HAP-1 (cell line): ENCODE results near the gene NGEF.

Experiments used
- DNase-seq, 2 experiments: peaks; one replicate each; pipeline ENCODE4 v3.0.0-alpha.2; 2016 to 2020; ENCODE audit warnings: low spot score in 2 of 2
- H3K27me3 ChIP-seq: fragments of 250-450 bp; sonication (Bioruptor Pico); 2 replicates; pipeline ENCODE4 v1.5.1; 2020; ENCODE audit warnings: low read depth, mild to moderate bottlenecking, moderate library complexity
- H3K36me3 ChIP-seq: fragments of 250-450 bp; sonication (Bioruptor Pico); replicated peaks from 2 replicates; pipeline ENCODE4 v1.5.1; 2020; ENCODE audit warnings: mild to moderate bottlenecking
- H3K4me1 ChIP-seq: fragments of 250-450 bp; sonication (Bioruptor Pico); 2 replicates; pipeline ENCODE4 v1.5.1; 2020; ENCODE audit warnings: mild to moderate bottlenecking
- H3K4me3 ChIP-seq: fragments of 250-450 bp; sonication (Bioruptor Pico); 2 replicates; pipeline ENCODE4 v1.5.1; 2020; ENCODE audit warnings: mild to moderate bottlenecking, moderate library complexity
- H3K9me3 ChIP-seq: fragments of 250-450 bp; sonication (Bioruptor Pico); 2 replicates; pipeline ENCODE4 v1.5.1; 2020; ENCODE audit warnings: mild to moderate bottlenecking, moderate library complexity
- in situ Hi-C: fragments of 300-500 bp; cut with MboI; formaldehyde crosslinking; loops from 3 replicates; pipeline ENCODE4 v1.14.3; 2020; ENCODE audit warnings: low sequenced_read_pairs, inconsistent platforms, mixed read lengths

Gene NGEF

GRCh38 chr2:232941400-232941799 is 71.7 kb downstream of the NGEF start:
- Histone ChIP-seq H3K9me3 (no peaks in the 10 kb centered on the region), H3K27me3 (no peaks in the 10 kb centered on the region), H3K4me1 (no peaks in the 10 kb centered on the region), H3K36me3 (no peaks in the 10 kb centered on the region), H3K4me3 (no peak overlapping the region)
- in situ Hi-C loops: no loop called here
- no peak for DNase-seq

GRCh38 chr2:232940724-232941123 is 72.3 kb downstream of the NGEF start:
- Histone ChIP-seq H3K9me3 (no peaks in the 10 kb centered on the region), H3K4me3 (no peak overlapping the region), H3K36me3 (no peaks in the 10 kb centered on the region), H3K4me1 (no peaks in the 10 kb centered on the region), H3K27me3 (no peaks in the 10 kb centered on the region; the same call in 1 of the 2 replicates)
- DNase-seq: no peak
- in situ Hi-C loops: no loop called here

- Histone ChIP-seq H3K36me3 (no peaks in the 10 kb centered on the region), H3K27me3 (peaks cover 3% of the 10 kb centered on the region; the same call in 1 of the 2 replicates), H3K9me3 (no peaks in the 10 kb centered on the region), H3K4me3 (no peak overlapping the region), H3K4me1 (no peaks in the 10 kb centered on the region)
- in situ Hi-C loops: no loop called here
- DNase-seq: no peak
Measured at GRCh38 chr2:232937278-232937906, 75.7 kb downstream of the NGEF start.

GRCh38 chr2:232931636-232932035 is 81.4 kb downstream of the NGEF start:
- H3K4me3 ChIP-seq: no peak overlapping the region
- H3K36me3 ChIP-seq: no peaks in the 10 kb centered on the region
- H3K27me3 ChIP-seq: peaks cover 3% of the 10 kb centered on the region
- no peak for DNase-seq
- no peaks in the 10 kb centered on the region for H3K9me3 ChIP-seq
- in situ Hi-C loops: no loop called here
- no peaks in the 10 kb centered on the region for H3K4me1 ChIP-seq

- in situ Hi-C loops: no loop called here
- no peak overlapping the region for H3K4me3 ChIP-seq
- H3K4me1 ChIP-seq: no peaks in the 10 kb centered on the region
- H3K9me3 ChIP-seq: no peaks in the 10 kb centered on the region
- no peaks in the 10 kb centered on the region for H3K36me3 ChIP-seq
- no peaks in the 10 kb centered on the region; the same call in 1 of the 2 replicates for H3K27me3 ChIP-seq
- no peak for DNase-seq
Measured at GRCh38 chr2:232930059-232930400, 83.0 kb downstream of the NGEF start.

GRCh38 chr2:232929303-232930058 is 83.6 kb downstream of the NGEF start:
- in situ Hi-C loops: no loop called here
- no peaks in the 10 kb centered on the region; the same call in 1 of the 2 replicates for H3K27me3 ChIP-seq
- H3K4me3 ChIP-seq: no peak overlapping the region
- H3K36me3 ChIP-seq: no peaks in the 10 kb centered on the region
- H3K9me3 ChIP-seq: no peaks in the 10 kb centered on the region
- DNase-seq: no peak
- H3K4me1 ChIP-seq: no peaks in the 10 kb centered on the region

- DNase-seq: no peak
- H3K9me3 ChIP-seq: no peaks in the 10 kb centered on the region
- no peaks in the 10 kb centered on the region for H3K36me3 ChIP-seq
- H3K4me3 ChIP-seq: no peak overlapping the region; the same call in 1 of the 2 replicates
- no peaks in the 10 kb centered on the region; the same call in 1 of the 2 replicates for H3K27me3 ChIP-seq
- H3K4me1 ChIP-seq: no peaks in the 10 kb centered on the region
- in situ Hi-C loops: no loop called here
Measured at GRCh38 chr2:232928551-232929302, 84.3 kb downstream of the NGEF start.

GRCh38 chr2:232927793-232928550 is 85.1 kb downstream of the NGEF start:
- in situ Hi-C loops: no loop called here
- no peaks in the 10 kb centered on the region for H3K36me3 ChIP-seq
- H3K9me3 ChIP-seq: no peaks in the 10 kb centered on the region
- no peaks in the 10 kb centered on the region for H3K4me1 ChIP-seq
- no peaks in the 10 kb centered on the region; the same call in 1 of the 2 replicates for H3K27me3 ChIP-seq
- H3K4me3 ChIP-seq: peak overlapping the region; percentile 39
- DNase-seq: peak in 1 of 2 experiments; percentile 59

GRCh38 chr2:232927032-232927792 is 85.8 kb downstream of the NGEF start:
- Histone ChIP-seq H3K36me3 (no peaks in the 10 kb centered on the region), H3K4me3 (peak overlapping the region; percentile 39), H3K9me3 (no peaks in the 10 kb centered on the region), H3K4me1 (no peaks in the 10 kb centered on the region), H3K27me3 (no peaks in the 10 kb centered on the region; the same call in 1 of the 2 replicates)
- in situ Hi-C loops: no loop called here
- DNase-seq: peak in 1 of 2 experiments; percentile 27

GRCh38 chr2:232926431-232926939 is 86.6 kb downstream of the NGEF start:
- H3K4me1 ChIP-seq: no peaks in the 10 kb centered on the region
- no peak for DNase-seq
- no peaks in the 10 kb centered on the region for H3K9me3 ChIP-seq
- H3K4me3 ChIP-seq: no peak overlapping the region
- no peaks in the 10 kb centered on the region for H3K36me3 ChIP-seq
- in situ Hi-C loops: no loop called here
- no peaks in the 10 kb centered on the region; the same call in 1 of the 2 replicates for H3K27me3 ChIP-seq

GRCh38 chr2:232925821-232926156 is 87.3 kb downstream of the NGEF start:
- in situ Hi-C loops: no loop called here
- H3K4me3 ChIP-seq: no peak overlapping the region
- no peaks in the 10 kb centered on the region for H3K4me1 ChIP-seq
- H3K9me3 ChIP-seq: no peaks in the 10 kb centered on the region
- no peak for DNase-seq
- no peaks in the 10 kb centered on the region for H3K36me3 ChIP-seq
- no peaks in the 10 kb centered on the region; the same call in 1 of the 2 replicates for H3K27me3 ChIP-seq

GRCh38 chr2:232925153-232925820 is 87.8 kb downstream of the NGEF start:
- Histone ChIP-seq H3K9me3 (no peaks in the 10 kb centered on the region), H3K36me3 (no peaks in the 10 kb centered on the region), H3K4me1 (no peaks in the 10 kb centered on the region), H3K4me3 (no peak overlapping the region), H3K27me3 (no peaks in the 10 kb centered on the region; the same call in 1 of the 2 replicates)
- in situ Hi-C loops: no loop called here
- no peak for DNase-seq
